Measurements from ENCODE around the gene CELF2.

The CELF2 gene

DNA sequence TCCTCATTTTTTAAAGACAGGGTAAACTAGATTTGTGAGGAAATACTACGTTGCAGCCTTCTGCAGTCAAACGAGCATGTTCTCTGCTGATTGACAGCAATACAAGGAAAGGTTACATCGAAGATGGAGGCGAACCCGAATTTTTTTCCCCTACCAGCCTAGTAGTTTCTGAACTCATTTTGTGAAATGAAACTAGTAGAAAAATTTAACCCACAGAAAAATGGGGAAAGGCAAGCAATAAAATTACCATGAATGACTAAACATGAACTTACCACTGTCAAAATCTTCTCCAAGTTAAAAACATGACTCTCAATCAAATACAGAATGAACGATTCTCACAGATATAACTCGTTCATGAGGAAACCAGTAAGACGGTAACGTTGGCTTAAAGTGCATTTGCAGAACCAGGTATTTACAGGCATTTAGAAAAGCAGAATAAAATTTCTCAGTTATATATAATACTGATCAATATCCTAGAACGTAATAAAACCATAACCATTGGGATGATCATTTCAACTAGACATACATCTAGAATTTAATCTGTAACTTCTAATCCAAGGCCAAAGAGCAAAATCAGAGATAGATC is 73.9 kb downstream of the CELF2 start:
- no peak for DNase-seq (ENCODE audit: low read depth)
- no peak overlapping the region for H3K4me3 ChIP-seq (ENCODE audit: low read depth, low read length)
- no peak for TF ChIP-seq MYC (IDR thresholded peaks at IDR 0.05; ENCODE audit: low read depth, low read length)
- TF ChIP-seq, protein P1, sequence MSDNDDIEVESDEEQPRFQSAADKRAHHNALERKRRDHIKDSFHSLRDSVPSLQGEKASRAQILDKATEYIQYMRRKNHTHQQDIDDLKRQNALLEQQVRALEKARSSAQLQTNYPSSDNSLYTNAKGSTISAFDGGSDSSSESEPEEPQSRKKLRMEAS (IDR thresholded peaks at IDR 0.05; ENCODE audit: low read depth, low read length), result no peak
- TF ChIP-seq, protein P2, sequence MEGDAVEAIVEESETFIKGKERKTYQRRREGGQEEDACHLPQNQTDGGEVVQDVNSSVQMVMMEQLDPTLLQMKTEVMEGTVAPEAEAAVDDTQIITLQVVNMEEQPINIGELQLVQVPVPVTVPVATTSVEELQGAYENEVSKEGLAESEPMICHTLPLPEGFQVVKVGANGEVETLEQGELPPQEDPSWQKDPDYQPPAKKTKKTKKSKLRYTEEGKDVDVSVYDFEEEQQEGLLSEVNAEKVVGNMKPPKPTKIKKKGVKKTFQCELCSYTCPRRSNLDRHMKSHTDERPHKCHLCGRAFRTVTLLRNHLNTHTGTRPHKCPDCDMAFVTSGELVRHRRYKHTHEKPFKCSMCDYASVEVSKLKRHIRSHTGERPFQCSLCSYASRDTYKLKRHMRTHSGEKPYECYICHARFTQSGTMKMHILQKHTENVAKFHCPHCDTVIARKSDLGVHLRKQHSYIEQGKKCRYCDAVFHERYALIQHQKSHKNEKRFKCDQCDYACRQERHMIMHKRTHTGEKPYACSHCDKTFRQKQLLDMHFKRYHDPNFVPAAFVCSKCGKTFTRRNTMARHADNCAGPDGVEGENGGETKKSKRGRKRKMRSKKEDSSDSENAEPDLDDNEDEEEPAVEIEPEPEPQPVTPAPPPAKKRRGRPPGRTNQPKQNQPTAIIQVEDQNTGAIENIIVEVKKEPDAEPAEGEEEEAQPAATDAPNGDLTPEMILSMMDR (IDR thresholded peaks at IDR 0.05; ENCODE audit: low read depth, low read length), result no peak
- TF ChIP-seq POLR2A (IDR thresholded peaks at IDR 0.05; ENCODE audit: extremely low read depth, insufficient read length), result no peak

DNA sequence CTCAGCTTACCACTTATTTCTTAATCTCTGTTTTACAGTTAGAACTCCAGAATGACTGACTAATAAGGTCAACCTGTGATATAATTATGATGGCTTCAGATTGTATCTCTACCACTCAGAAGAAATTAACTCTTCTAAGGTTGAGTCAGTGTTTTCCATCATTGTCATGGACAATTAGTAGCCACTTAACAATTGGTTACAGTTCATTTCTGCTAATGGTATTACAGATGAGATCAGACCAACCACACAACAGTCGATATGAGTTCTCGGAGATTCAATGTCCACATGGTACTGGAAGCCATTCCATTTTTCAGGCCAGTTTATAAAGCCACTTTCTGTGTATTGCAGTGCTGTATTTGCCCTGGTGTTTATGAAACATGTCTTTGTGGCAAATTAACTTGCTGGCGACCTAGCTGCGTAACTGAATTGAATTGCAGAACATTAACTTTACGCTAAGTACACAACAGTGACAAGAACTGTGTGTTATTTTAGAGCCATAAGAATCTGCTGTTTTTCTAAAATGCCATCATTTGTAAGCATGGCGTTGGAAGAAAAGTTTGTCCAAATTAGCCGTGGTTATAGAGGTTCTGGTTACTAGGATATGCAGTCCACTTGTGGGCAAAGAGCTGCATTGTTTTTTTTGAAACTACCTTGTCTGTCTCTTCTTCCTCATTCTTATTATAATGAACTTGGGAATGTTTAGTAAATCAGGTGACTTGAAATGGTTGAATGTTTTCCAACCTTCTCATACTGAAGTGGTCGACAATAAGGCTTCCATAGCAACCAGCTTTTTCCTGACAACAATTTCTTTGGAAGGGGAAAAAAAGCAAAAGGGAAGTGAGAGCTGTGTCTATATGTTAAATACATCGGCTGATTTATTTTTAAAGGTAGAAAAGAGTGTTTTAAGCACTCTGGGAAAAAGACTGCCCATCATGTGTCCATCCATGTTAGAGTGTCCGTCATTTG is 76.4 kb downstream of the CELF2 start:
- DNase-seq (ENCODE audit: low read depth), result no peak
- no peak for TF ChIP-seq POLR2A (IDR thresholded peaks at IDR 0.05; ENCODE audit: extremely low read depth, insufficient read length)
- TF ChIP-seq, protein P2 (IDR thresholded peaks at IDR 0.05; ENCODE audit: low read depth, low read length), result no peak
- TF ChIP-seq MYC (IDR thresholded peaks at IDR 0.05; ENCODE audit: low read depth, low read length), result no peak
- TF ChIP-seq, protein P1 (IDR thresholded peaks at IDR 0.05; ENCODE audit: low read depth, low read length), result no peak
- H3K4me3 ChIP-seq (ENCODE audit: low read depth, low read length), result no peak overlapping the region

DNA sequence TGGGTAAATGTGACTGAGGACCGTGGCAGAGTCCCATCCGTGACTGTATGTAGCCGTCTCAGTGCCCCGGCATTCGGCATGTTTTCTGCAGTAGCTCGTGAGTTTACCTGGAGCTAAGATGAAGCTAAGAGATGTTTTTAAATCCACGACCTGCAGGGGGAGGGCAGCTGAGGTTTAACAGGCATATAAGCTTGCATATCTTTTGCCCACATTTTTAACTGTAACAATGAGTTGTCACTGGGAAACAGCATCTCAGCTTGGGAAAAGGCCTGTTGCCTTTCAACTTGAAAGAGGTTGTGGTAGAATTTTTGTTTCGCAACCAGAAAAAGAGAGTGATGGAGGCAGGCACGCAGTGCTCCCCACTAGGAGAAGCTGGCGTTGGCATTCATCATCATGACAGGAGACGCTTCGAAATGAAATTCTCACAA is 77.7 kb downstream of the CELF2 start:
- H3K4me3 ChIP-seq (ENCODE audit: low read depth, low read length), result no peak overlapping the region
- peak; percentile 2 for DNase-seq (ENCODE audit: low read depth)
- TF ChIP-seq, protein P1 (IDR thresholded peaks at IDR 0.05; ENCODE audit: low read depth, low read length), result no peak
- TF ChIP-seq, protein P2 (IDR thresholded peaks at IDR 0.05; ENCODE audit: low read depth, low read length), result no peak
- no peak for TF ChIP-seq POLR2A (IDR thresholded peaks at IDR 0.05; ENCODE audit: extremely low read depth, insufficient read length)
- TF ChIP-seq MYC (IDR thresholded peaks at IDR 0.05; ENCODE audit: low read depth, low read length), result no peak

DNA sequence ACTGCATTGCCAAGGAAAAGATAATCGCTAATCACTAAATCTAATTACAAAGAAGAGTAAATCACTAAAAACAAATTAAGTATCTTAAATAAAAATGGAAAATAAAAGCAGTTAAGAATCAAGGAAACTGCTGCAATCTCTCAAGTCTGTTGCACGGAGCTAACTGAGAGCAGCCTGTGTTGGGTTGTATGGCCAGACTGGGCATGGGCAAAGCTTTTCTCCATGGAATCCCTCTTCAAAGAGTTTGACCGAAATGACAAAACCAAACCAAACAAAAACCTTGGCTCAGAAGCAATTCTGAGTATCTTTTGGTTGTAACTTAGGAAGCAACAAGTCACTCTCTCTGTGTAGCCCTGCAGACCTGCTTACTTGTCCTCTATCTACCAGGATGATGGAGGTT is 78.8 kb downstream of the CELF2 start:
- no peak for TF ChIP-seq MYC (IDR thresholded peaks at IDR 0.05; ENCODE audit: low read depth, low read length)
- TF ChIP-seq POLR2A (IDR thresholded peaks at IDR 0.05; ENCODE audit: extremely low read depth, insufficient read length), result no peak
- TF ChIP-seq, protein P2 (IDR thresholded peaks at IDR 0.05; ENCODE audit: low read depth, low read length), result no peak
- TF ChIP-seq, protein P1 (IDR thresholded peaks at IDR 0.05; ENCODE audit: low read depth, low read length), result no peak
- H3K4me3 ChIP-seq (ENCODE audit: low read depth, low read length), result no peak overlapping the region
- DNase-seq (ENCODE audit: low read depth), result no peak

DNA sequence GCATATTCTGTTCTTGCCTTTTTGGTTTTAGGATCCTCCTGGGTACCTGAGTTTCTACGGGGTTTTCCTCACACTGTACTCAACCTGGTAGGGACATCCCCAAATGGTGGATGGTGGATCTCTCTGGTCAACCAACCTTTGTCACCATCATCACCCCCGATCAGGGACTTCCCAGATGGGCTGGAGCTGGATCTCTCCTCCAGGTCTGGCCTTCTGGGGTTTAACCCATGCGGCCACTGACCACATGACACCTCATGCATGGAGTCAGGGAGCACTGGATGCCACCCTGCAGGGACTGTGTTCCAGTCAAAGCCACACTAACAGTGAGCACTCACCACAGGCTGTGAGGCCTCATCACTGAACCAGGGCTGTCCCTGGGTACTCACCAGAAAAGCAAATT is 80.0 kb downstream of the CELF2 start:
- H3K4me3 ChIP-seq (ENCODE audit: low read depth, low read length), result no peak overlapping the region
- DNase-seq (ENCODE audit: low read depth), result no peak
- TF ChIP-seq POLR2A (IDR thresholded peaks at IDR 0.05; ENCODE audit: extremely low read depth, insufficient read length) (no peak), MYC (IDR thresholded peaks at IDR 0.05; ENCODE audit: low read depth, low read length) (no peak)
- TF ChIP-seq, protein P2 (IDR thresholded peaks at IDR 0.05; ENCODE audit: low read depth, low read length), result no peak
- TF ChIP-seq, protein P1 (IDR thresholded peaks at IDR 0.05; ENCODE audit: low read depth, low read length), result no peak

All from NB4 (cell line).